CD4-positive, alpha-beta T cell treated with Interleukin-17A for 4 hours (primary cell): Measurements from ENCODE around the gene HOXC9.
A peak's percentile ranks its signal among the peaks of the same experiment; 100 is the strongest.

Source experiments
- DNase-seq: peaks from one replicate; pipeline ENCODE4 v3.0.0-alpha.2; 2020; ENCODE audit warnings: mixed read lengths

Gene HOXC9

GRCh38 chr12:53963434-53964314 lies 36.3 kb upstream of the HOXC9 start:
- DNase-seq: no peak

DNA sequence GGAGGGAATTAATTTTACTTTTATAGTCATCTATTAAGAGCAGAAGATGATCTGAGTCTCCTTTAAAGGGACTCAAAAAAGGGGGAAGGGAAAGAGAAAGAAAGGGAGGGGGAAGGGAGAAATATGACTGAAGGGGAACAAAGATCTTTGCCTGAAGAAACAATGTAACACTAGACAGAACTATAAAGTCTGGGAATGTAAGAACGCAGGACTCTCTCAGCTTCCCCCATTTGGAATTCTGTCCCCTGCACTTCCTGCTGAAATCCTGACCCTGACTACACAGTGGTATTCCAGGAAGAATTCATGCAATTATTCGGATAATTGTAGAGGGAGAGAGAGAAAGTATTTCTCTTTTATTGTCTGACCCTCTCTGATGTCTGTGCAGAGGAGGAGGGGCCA lies 35.6 kb upstream of the HOXC9 start:
- DNase-seq: no peak

GRCh38 chr12:53965281-53966084 lies 34.5 kb upstream of the HOXC9 start:
- DNase-seq: no peak

- no peak for DNase-seq
Observed at GRCh38 chr12:53966085-53966384, 33.9 kb upstream of the HOXC9 start.

- no peak for DNase-seq
Observed at GRCh38 chr12:53966385-53967133, 33.4 kb upstream of the HOXC9 start.

GRCh38 chr12:53967421-53967925 lies 32.5 kb upstream of the HOXC9 start:
- DNase-seq: no peak

DNA sequence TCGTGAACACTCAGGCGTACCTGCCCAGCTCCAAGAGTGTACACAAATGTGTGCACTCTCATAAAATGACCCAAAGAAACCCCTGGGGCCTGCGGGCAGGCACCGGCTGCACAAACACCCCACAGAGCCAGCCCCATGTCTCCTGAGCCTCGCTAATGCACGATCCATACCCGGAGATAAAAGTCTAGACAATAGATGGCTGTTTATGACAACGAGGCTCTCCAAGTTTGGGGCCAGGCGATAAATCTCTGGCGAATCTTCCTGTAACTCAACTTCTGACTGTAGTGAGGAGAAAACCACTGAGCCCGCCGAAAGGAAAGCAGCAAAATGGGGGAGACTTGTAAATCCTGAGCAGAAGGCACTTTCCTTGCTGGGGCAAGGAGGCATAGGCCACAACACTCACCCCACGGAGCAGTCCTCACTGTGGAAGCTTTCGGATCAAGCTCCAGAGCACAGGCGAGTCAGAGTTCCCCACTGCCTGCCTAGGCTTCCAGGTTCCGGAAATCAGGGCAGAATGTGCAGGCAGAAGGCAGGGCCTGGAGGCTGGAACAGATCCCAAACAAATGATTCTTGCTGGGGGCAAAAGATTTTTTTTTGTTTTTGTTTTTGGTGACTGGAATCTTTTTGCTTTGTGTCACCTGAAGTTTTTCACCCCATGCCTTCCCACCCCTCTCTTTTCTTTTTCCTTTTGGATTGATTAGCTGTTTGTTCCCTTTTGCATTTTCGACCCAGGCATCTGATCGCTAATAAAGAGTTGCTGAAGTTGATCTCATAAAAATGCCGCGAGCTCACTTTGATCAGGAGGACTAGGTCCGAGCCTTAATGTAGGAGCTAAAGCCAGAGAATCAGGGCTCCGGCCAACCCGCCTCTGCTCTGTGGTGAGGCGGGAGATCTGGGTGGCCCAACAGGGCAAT lies 31.5 kb upstream of the HOXC9 start:
- no peak for DNase-seq

DNA sequence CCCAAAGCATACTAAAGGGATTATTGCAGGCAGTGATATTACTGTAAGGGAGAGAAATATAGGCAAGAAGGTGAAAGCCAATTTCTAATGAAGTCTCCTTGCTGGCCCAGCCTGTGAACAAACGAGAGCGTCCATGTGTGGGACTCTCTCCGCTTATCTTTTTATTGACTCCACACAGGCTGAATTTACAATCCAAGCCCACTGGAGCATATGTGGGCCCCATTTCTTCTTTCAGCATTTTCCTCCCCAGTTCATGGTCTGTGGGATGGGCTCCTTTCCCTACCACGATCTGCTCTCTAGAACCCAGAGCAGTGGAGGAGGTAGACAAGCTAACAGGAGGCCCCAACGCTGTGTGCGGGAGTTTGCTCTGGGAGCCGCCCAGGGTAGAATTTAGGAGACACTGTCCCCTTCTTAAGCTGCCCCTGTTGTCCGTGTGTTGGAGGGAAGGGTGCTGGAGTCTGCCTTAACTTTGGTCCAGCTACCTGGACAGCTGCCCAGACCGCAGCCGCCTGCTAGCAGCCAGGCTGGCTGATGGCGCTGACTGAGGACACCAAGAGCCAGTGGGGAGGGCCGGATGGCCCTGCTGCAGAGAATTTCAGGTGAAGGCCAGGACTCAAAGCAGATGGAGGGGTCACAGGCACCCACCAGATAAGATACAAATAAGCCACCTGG lies 30.2 kb upstream of the HOXC9 start:
- DNase-seq: no peak

- DNase-seq: no peak
Observed at GRCh38 chr12:53970451-53970850, 29.5 kb upstream of the HOXC9 start.

- no peak for DNase-seq
Observed at GRCh38 chr12:53971129-53971528, 28.8 kb upstream of the HOXC9 start.

DNA sequence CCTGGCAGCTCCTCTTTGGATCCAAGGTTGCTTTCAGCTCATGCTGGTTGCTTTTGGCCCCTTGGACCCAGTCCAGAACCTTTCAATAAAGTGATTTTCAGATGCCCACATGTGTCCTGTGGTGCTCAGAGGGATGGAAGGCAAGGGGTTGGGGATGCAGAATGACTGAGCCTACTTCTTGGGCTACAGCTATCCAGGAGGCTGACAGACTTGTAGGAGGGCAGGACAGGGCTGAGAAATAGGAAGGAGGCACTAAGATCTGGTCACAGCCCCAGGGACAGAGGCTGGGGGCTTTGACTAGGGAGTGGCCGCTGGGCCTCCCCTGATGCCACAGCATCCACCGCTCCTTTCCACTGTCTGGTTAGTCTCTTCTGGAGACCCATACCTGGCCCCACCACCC lies 28.3 kb upstream of the HOXC9 start:
- DNase-seq: no peak

- no peak for DNase-seq
Observed at GRCh38 chr12:53972152-53972702, 27.7 kb upstream of the HOXC9 start.

GRCh38 chr12:53972722-53973235 lies 27.2 kb upstream of the HOXC9 start, which contains the start of gene HOXC11:
HOXC11 (plus strand) TSS chr12:53973126; CDS start chr12:53973242, 116 bp downstream.
- no peak for DNase-seq

DNA sequence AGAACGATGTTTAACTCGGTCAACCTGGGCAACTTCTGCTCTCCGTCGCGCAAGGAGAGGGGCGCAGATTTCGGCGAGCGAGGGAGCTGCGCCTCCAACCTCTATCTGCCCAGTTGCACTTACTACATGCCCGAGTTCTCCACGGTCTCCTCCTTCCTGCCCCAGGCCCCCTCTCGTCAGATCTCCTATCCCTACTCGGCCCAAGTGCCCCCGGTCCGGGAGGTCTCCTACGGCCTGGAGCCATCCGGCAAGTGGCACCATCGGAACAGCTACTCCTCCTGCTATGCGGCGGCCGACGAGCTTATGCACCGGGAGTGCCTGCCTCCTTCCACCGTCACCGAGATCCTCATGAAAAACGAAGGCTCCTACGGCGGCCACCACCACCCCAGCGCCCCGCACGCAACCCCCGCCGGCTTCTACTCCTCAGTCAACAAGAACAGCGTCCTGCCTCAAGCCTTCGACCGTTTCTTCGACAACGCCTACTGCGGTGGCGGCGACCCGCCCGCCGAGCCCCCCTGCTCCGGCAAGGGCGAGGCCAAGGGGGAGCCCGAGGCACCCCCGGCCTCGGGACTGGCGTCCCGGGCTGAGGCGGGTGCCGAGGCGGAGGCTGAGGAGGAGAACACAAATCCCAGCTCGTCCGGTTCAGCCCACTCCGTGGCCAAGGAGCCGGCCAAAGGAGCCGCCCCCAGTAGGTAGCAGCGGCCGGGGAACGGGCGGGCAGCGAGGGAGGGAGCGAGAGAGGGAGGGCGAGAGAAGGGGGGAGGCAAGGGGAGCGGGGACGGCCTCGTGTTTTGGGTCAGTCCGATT lies 26.5 kb upstream of the HOXC9 start:
- peak; percentile 16 for DNase-seq

- DNase-seq: peak; percentile 47
Observed at GRCh38 chr12:53974084-53975063, 25.6 kb upstream of the HOXC9 start, which contains the start of gene HOTAIR. HOTAIR (minus strand) TSS chr12:53974954.

DNA sequence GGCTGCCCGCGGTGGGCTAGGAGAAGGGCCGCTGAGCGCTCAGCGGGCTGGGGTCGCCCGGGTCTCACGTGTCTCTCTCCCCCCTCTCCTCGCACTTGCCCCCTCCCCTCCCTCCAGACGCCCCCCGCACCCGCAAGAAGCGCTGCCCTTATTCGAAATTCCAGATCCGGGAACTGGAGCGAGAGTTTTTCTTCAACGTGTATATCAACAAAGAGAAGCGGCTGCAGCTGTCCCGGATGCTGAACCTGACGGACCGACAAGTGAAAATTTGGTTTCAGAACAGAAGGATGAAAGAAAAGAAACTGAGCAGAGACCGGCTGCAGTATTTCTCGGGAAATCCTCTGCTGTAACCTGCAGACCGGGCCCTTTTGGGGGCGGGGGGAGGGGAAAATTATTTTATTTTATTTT lies 24.9 kb upstream of the HOXC9 start:
- no peak for DNase-seq

DNA sequence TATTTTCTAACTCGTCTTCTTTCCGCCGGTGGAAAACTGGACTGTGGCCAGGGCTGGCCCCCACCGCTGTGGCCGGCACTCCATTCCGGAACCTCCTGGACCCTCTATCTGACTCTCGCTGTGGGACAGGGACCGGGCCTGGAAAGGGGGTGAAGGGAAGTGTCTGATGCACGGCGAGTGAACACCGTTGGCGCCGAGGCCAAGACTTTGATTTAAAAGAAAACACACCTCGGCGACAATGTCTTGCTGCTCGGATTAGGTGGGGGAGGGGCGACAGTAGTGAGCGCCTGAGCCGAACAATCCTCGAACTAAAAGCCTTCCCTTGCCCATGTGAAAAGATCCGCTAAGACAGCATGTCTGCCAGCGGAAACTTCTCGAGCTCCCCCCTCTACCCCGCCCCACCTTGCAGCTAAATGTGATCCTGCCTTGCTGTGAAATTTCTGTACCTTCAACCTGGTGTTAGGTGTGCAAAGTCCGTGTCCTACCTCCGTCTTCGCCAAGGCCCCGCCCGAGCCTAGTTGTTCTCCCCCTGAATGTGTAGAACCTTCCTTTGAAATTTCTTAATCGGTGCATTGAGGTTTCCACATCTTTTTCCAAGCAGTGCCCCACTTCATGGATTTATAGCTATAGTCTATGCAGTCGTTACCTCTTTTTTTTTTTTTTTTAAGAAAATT lies 24.3 kb upstream of the HOXC9 start:
- DNase-seq: no peak
